Measurements from ENCODE around the gene ATXN7L2.

ATXN7L2 gene

DNA sequence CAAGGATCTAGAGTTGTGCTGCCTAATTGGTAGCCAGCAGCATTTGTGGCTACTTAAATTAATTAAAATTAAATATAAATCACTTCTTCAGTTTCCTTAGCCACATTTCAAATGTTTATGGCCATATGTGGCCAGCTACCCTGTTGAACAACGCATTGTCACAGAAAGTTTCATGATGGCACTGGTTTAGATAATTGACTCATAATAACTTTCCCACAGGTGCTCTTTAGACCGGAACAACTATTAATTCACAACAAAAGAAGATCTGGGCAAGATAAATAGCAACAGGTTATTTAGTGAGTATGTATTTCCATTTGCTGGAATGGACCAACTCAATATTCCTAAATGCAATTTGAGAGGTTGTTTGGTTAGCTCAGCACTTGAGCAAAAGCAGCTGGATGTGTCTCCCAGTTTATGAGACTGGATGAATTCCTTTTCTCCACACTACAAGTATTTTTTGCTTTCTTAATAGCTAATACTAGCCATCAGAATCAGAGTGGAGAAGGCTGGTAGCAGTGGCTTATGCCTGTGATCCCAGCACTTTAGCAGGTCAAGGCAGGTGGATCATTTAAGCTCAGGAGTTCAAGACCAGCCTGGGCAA is 29.5 kb downstream of the ATXN7L2 start:
- peaks cover 51% of the 10 kb centered on the region for H3K27me3 ChIP-seq
- H3K27ac ChIP-seq = no peak overlapping the region
- TF ChIP-seq, protein P1, sequence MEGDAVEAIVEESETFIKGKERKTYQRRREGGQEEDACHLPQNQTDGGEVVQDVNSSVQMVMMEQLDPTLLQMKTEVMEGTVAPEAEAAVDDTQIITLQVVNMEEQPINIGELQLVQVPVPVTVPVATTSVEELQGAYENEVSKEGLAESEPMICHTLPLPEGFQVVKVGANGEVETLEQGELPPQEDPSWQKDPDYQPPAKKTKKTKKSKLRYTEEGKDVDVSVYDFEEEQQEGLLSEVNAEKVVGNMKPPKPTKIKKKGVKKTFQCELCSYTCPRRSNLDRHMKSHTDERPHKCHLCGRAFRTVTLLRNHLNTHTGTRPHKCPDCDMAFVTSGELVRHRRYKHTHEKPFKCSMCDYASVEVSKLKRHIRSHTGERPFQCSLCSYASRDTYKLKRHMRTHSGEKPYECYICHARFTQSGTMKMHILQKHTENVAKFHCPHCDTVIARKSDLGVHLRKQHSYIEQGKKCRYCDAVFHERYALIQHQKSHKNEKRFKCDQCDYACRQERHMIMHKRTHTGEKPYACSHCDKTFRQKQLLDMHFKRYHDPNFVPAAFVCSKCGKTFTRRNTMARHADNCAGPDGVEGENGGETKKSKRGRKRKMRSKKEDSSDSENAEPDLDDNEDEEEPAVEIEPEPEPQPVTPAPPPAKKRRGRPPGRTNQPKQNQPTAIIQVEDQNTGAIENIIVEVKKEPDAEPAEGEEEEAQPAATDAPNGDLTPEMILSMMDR (IDR thresholded peaks at IDR 0.05) = no peak
- no peaks in the 10 kb centered on the region for H3K36me3 ChIP-seq
- no peaks in the 10 kb centered on the region for H3K9me3 ChIP-seq
- no peak overlapping the region for H3K4me3 ChIP-seq (ENCODE audit: low read depth in 1 of 2, low read length in 1 of 2)
- peaks cover 11 to 12% of the 10 kb centered on the region in 2 experiments for H3K4me1 ChIP-seq (ENCODE audit: control insufficient read depth in 1 of 2, insufficient read depth in 1 of 2, low read depth in 1 of 2, low read length in 1 of 2)

DNA sequence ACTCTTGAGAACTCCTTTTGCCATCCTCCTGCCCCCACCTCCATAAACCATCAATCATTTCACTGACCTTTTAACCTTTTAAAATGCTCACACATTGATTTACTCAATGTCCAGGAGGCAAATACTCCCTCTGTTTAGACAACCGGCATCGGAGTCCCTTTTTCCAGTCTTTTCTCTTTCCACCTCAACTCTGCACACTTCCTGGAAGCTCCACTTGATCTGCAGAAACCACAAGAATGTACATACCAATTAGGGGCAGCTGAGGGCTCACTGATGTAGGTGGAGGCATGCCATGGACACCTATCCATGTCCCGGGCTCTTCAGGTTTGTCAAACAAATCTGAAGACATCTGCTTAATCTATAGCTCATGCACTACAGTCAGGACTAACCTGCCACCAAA is 31.1 kb downstream of the ATXN7L2 start:
- Histone ChIP-seq H3K9me3 (no peaks in the 10 kb centered on the region), H3K4me1 (ENCODE audit: control insufficient read depth in 1 of 2, insufficient read depth in 1 of 2, low read depth in 1 of 2, low read length in 1 of 2) (peaks cover 3 to 5% of the 10 kb centered on the region in 2 experiments), H3K27ac (no peak overlapping the region), H3K4me3 (ENCODE audit: low read depth in 1 of 2, low read length in 1 of 2) (no peak overlapping the region), H3K36me3 (no peaks in the 10 kb centered on the region), H3K27me3 (peaks cover 35% of the 10 kb centered on the region)
- TF ChIP-seq, protein P1 (IDR thresholded peaks at IDR 0.05) = no peak

DNA sequence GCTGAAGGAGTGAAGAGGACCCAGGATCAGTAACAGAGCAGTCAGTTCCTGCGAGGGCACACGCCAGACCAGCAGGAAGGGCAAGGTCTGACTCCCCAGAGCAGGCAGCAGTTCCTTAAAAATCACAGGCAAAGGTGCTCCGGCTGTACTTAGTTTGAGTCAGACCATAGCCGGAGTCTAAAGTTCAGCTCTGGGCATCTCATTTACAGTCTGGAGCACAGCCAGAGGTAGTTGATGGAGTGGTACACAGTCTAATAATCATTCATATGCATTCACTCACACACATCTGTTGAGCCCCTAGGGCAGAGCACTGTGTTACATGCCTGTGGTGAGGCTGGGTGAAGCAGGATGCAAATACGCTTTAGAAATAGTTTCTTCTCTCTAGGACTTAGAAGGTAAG is 33.2 kb downstream of the ATXN7L2 start:
- Histone ChIP-seq H3K27ac (no peak overlapping the region), H3K36me3 (no peaks in the 10 kb centered on the region), H3K4me3 (ENCODE audit: low read depth in 1 of 2, low read length in 1 of 2) (no peak overlapping the region), H3K9me3 (no peaks in the 10 kb centered on the region), H3K4me1 (ENCODE audit: control insufficient read depth in 1 of 2, insufficient read depth in 1 of 2, low read depth in 1 of 2, low read length in 1 of 2) (no peaks in the 10 kb centered on the region), H3K27me3 (peaks cover 21% of the 10 kb centered on the region)
- TF ChIP-seq, protein P1 (IDR thresholded peaks at IDR 0.05) = no peak

DNA sequence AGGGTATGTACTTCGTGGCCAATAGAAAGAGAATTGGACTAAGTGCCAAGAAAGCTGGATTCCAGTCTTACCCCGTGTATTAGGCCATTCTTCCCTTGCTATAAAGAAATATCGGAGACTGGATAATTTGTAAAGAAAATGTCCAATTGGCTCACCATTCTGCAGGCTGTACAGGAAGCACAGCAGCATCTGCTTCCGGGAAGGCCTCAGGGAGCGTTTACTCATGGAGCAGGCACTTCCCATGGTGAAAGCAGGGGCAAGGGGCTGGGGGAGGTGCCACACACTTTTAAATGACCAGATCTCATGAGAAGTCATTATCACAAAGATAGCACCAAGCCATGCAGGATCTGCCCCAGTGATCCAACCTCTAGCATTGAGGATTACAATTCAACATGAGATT is 33.6 kb downstream of the ATXN7L2 start:
- TF ChIP-seq, protein P1 (IDR thresholded peaks at IDR 0.05) = no peak

DNA sequence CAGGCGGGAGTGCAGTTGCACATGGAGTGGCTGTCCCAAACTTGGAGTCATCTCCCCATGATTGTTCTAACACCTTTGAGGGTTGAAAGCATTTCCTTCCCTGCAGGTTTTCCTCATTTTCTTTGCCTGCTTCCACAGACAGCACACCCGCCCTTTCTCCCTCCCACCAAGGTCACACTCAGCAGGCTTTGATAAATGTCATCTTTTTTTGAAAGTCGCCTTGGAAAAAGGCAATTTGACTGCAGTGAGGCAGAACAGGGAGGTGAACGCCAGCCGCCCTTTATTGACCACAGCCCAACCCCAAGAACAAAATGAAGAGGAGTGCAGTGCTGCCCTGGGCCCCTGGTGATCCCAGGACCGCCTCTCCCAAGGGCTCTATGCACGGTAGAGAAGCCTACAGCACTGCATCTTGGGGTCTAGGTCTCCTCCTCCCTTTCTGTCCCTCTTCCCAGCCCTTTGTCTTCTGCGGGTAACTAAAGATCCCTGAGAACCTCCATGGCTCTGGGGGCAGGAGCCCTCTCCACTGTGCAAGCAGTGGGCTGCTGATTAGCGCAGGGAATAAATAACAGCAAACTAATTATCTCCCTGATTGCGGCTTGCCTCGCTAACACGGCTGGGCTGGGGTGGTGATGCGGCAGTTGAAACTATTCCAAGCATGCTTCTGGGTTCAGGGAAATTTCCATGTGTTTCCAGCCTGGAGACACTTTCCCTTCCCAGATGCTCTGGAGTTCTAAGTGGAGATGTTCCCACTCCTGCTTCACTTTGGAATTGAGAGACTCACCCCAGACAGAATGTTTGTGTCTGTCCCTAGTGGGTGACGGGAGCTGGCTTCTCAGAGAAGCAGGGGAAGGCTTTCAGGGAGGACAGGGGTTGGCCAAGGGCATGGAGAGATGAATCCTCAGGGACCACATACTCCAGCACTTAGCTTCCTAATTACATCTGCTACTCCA is 37.6 kb downstream of the ATXN7L2 start:
- Histone ChIP-seq H3K27me3 (peaks cover 6% of the 10 kb centered on the region), H3K27ac (no peak overlapping the region), H3K36me3 (no peaks in the 10 kb centered on the region), H3K9me3 (no peaks in the 10 kb centered on the region), H3K4me3 (ENCODE audit: low read depth in 1 of 2, low read length in 1 of 2) (no peak overlapping the region), H3K4me1 (ENCODE audit: control insufficient read depth in 1 of 2, insufficient read depth in 1 of 2, low read depth in 1 of 2, low read length in 1 of 2) (no peaks in the 10 kb centered on the region)
- TF ChIP-seq, protein P1 (IDR thresholded peaks at IDR 0.05) = no peak

More for the DNA sequence above, 33.6 kb downstream of the ATXN7L2 start:
- no peaks in the 10 kb centered on the region for H3K4me1 ChIP-seq (ENCODE audit: control insufficient read depth in 1 of 2, insufficient read depth in 1 of 2, low read depth in 1 of 2, low read length in 1 of 2)
- no peak overlapping the region for H3K4me3 ChIP-seq (ENCODE audit: low read depth in 1 of 2, low read length in 1 of 2)
- peaks cover 16% of the 10 kb centered on the region for H3K27me3 ChIP-seq
- no peaks in the 10 kb centered on the region for H3K36me3 ChIP-seq
- no peaks in the 10 kb centered on the region for H3K9me3 ChIP-seq
- no peak overlapping the region for H3K27ac ChIP-seq
